HG02973 (cell line): Measurements from ENCODE around the gene SPTY2D1.

ENCODE experiments used
- ATAC-seq: cut with Tn5 transposase; IDR thresholded peaks from one replicate; pipeline ENCODE4 v1.9.1; 2021; ENCODE audit warnings: moderate library complexity; ENCODE audit not compliant: unreplicated experiment

The SPTY2D1 gene

DNA sequence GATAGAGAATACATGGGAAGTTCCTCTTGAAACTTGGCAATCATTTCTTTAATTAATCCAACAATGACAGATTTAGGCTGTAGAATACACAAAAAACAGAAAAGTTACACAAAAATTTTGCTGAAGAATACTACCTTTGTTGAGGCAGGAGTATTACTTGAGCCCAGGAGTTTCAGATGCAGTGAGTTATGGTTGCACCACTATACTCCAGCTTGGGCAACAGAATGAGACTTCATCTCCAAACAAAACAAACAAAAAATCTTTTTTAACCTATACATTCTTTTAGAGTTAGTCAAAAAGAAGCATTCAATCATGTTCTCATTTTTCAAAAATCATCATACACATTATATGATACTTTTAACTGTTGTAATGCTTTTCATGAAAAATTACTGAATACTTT lies 67.7 kb downstream of the SPTY2D1 start:
- ATAC-seq, result no peak

DNA sequence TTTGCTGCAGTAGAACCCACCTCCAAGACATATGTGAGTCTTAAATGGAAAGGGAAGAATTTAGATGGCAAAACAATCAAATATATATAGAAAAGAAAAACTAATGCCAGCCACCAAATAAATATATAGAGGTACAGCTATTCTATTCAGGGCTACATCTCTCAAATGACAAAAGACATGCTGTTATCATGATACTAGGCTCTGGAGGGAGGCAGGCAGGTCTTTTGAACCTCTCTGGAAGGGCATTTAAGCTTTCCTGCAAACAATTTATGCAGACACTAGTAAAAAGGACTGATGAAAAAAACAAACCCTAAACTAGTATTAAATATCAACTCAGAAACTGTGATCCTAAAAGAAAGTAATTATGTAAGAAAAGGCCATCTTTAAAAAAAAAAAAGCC lies 70.0 kb downstream of the SPTY2D1 start:
- no peak for ATAC-seq

DNA sequence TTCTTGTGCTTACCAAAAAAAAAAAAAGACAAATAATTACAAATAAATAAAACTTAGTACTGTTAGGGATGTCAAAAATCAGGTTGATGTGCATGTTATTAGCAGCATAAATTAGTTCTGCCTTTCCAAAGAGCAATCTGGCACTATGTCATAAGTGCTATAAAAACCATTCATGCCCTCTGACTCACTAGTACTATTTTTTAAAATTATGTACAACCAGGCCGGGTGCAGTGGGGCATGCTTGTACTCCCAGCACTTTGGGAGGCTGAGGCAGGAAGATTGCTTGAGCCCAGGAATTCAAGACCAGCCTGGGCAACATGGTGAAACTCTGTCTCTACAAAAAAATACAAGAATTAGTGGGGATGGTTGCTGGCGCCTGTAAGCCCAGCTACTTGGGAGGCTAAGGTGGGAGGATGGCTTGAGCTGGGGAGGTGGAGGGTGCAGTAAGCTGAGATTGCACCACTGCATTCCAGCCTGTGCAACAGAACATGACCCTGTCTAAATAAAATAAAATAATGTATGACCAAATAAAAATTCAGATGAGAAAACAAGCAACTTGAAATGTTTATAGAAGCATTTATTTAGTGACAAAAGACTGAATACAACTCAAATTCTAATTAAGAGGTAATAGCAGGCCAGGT lies 70.9 kb downstream of the SPTY2D1 start:
- ATAC-seq, result no peak
